H1 (cell line): ENCODE results near the gene OR2T6. TPM values are rescaled to one million over a fixed set of nuclear protein-coding genes. Genes with fewer than 3 reads are reported as not detected.

Experiments used
- CTCF ChIA-PET: fragments of 300-600 bp; sonication (Branson Sonifier 250); formaldehyde crosslinking; loops from one replicate; lab custom pipeline; 2021; ENCODE audit not compliant: partially characterized antibody; lab: Charles Lee
- POLR2A ChIA-PET: fragments of 300-600 bp; sonication (Branson Sonifier 250); formaldehyde crosslinking; loops from one replicate; lab custom pipeline; 2021; ENCODE audit warnings: inconsistent platforms; ENCODE audit not compliant: partially characterized antibody; lab: Charles Lee
- DNase-seq, 2 experiments: peaks; one replicate each; pipeline versions ENCODE4 v3.0.0 to v3.0.0-alpha.2; 2010 to 2022; ENCODE audit warnings: low spot score in 2 of 2, low read depth in 1 of 2, mixed read lengths in 1 of 2
- FAIRE-seq: peaks from 2 replicates; lab custom pipeline; 2011; peaks lifted over from hg19 to GRCh38; lab: Jason Lieb, UNC
- H2AFZ ChIP-seq: 2 replicates; pipeline ENCODE4 v1.8.1; 2012; ENCODE audit warnings: low read length, inconsistent platforms
- H2AK5ac ChIP-seq: 2 replicates; pipeline ENCODE4 v1.6.1; 2013; ENCODE audit warnings: low read depth, low read length
- H2BK120ac ChIP-seq: replicated peaks from 2 replicates; pipeline ENCODE3; 2013; ENCODE audit warnings: low read depth, low read length, inconsistent platforms
- H2BK12ac ChIP-seq: 2 replicates; pipeline ENCODE4 v1.6.1; 2013; ENCODE audit warnings: low read depth, low read length
- H2BK15ac ChIP-seq: 2 replicates; pipeline ENCODE4 v1.6.1; 2013; ENCODE audit warnings: low read length
- H2BK20ac ChIP-seq: 2 replicates; pipeline ENCODE4 v1.6.1; 2013; ENCODE audit warnings: low read length
- H2BK5ac ChIP-seq: 2 replicates; pipeline ENCODE4 v1.6.1; 2013; ENCODE audit warnings: low read depth, low read length
- H3K14ac ChIP-seq: 2 replicates; pipeline ENCODE4 v1.6.1; 2013; ENCODE audit warnings: inconsistent platforms; ENCODE audit not compliant: insufficient read length
- H3K18ac ChIP-seq: 2 replicates; pipeline ENCODE4 v1.6.1; 2013; ENCODE audit warnings: low read length; ENCODE audit errors: extremely low read depth
- H3K23ac ChIP-seq: 2 replicates; pipeline ENCODE4 v1.6.1; 2013; ENCODE audit warnings: inconsistent platforms; ENCODE audit not compliant: insufficient read length
- H3K23me2 ChIP-seq: 2 replicates; pipeline ENCODE4 v1.6.1; 2013; ENCODE audit warnings: low read depth, low read length
- H3K27ac ChIP-seq: 2 replicates; pipeline ENCODE4 v1.6.1; 2011; ENCODE audit warnings: low read depth, low read length, inconsistent platforms
- H3K27me3 ChIP-seq, 4 experiments: replicated peaks in 1 of 4; 1 replicate in 1 of 4; 2 replicates in 3 of 4; pipeline versions ENCODE4 v1.6.1 to v1.8.1; 2011 to 2013; ENCODE audit warnings: low read length in 3 of 4, mild to moderate bottlenecking in 3 of 4, inconsistent platforms in 2 of 4, mixed read lengths in 2 of 4, moderate library complexity in 1 of 4; ENCODE audit not compliant: control insufficient read depth in 3 of 4, insufficient read depth in 3 of 4; ENCODE audit errors: extremely low read depth in 1 of 4
- H3K36me3 ChIP-seq, 4 experiments: 2 replicates each; pipeline versions ENCODE4 v1.6.1 to v1.8.1; 2011 to 2013; ENCODE audit warnings: mild to moderate bottlenecking in 4 of 4, low read length in 3 of 4, moderate library complexity in 2 of 4, control low read depth in 1 of 4, inconsistent platforms in 1 of 4; ENCODE audit not compliant: insufficient read depth in 4 of 4, control insufficient read depth in 2 of 4
- H3K4ac ChIP-seq: replicated peaks from 2 replicates; pipeline ENCODE3; 2013; ENCODE audit warnings: low read length, low read depth, mixed read lengths, inconsistent platforms; ENCODE audit not compliant: insufficient read length
- H3K4me1 ChIP-seq, 4 experiments: replicated peaks in 1 of 4; 1 replicate in 1 of 4; 2 replicates in 3 of 4; pipeline versions ENCODE4 v1.6.1 to v1.8.1; 2011 to 2013; ENCODE audit warnings: low read length in 3 of 4, inconsistent platforms in 2 of 4, mixed read lengths in 1 of 4; ENCODE audit not compliant: insufficient read depth in 4 of 4, control insufficient read depth in 3 of 4
- H3K4me2 ChIP-seq, 2 experiments: 2 replicates each; pipeline versions ENCODE4 v1.6.1 to v1.8.1; 2011 to 2013; ENCODE audit warnings: low read depth in 2 of 2, low read length in 2 of 2, control low read depth in 1 of 2, inconsistent platforms in 1 of 2, mild to moderate bottlenecking in 1 of 2; ENCODE audit not compliant: insufficient read depth in 1 of 2
- H3K4me3 ChIP-seq, 4 experiments: fragments of 200-600, 300-600 bp in 1 of 4; sonication (generic), shearing (Covaris generic), sonication (Bioruptor Twin) in 1 of 4; 2 replicates each; pipeline versions ENCODE4 v1.5.1 to v1.8.1; 2011 to 2016; ENCODE audit warnings: low read length in 4 of 4, low read depth in 3 of 4, control low read depth in 2 of 4, inconsistent platforms in 2 of 4, mild to moderate bottlenecking in 2 of 4, mixed read lengths in 1 of 4, moderate library complexity in 1 of 4; ENCODE audit not compliant: insufficient read depth in 2 of 4; ENCODE audit errors: extremely low read depth in 1 of 4
- H3K56ac ChIP-seq: replicated peaks from 2 replicates; pipeline ENCODE3; 2013; ENCODE audit warnings: low read depth, mild to moderate bottlenecking, mixed read lengths, low read length, inconsistent platforms; ENCODE audit not compliant: insufficient read length
- H3K79me1 ChIP-seq: 2 replicates; pipeline ENCODE4 v1.6.1; 2013; ENCODE audit warnings: low read depth, low read length, control low read depth
- H3K79me2 ChIP-seq, 2 experiments: 2 replicates each; pipeline versions ENCODE4 v1.6.1 to v1.8.1; 2012 to 2013; ENCODE audit warnings: low read length in 2 of 2, mild to moderate bottlenecking in 2 of 2, inconsistent platforms in 1 of 2; ENCODE audit not compliant: insufficient read depth in 2 of 2, control insufficient read depth in 1 of 2
- H3K9ac ChIP-seq, 4 experiments: replicated peaks in 1 of 4; 1 replicate in 1 of 4; 2 replicates in 3 of 4; pipeline versions ENCODE4 v1.6.1 to v1.8.1; 2011 to 2013; ENCODE audit warnings: low read depth in 3 of 4, low read length in 3 of 4, control low read depth in 2 of 4, mild to moderate bottlenecking in 2 of 4, moderate library complexity in 2 of 4, inconsistent platforms in 1 of 4; ENCODE audit errors: extremely low read depth in 1 of 4
- H3K9me3 ChIP-seq, 2 experiments: 2 replicates each; pipeline versions ENCODE4 v1.6.1 to v1.8.1; 2012 to 2013; ENCODE audit warnings: mild to moderate bottlenecking in 2 of 2, moderate library complexity in 2 of 2, control low read depth in 1 of 2, inconsistent platforms in 1 of 2, low read depth in 1 of 2, low read length in 1 of 2, mixed read lengths in 1 of 2; ENCODE audit not compliant: insufficient read depth in 2 of 2
- H4K20me1 ChIP-seq, 2 experiments: replicated peaks in 1 of 2; 2 replicates each; pipeline versions ENCODE3 to v1.8.1; 2011 to 2013; ENCODE audit warnings: inconsistent platforms in 2 of 2, low read length in 2 of 2, mild to moderate bottlenecking in 1 of 2; ENCODE audit not compliant: insufficient read depth in 2 of 2, control insufficient read depth in 1 of 2
- H4K5ac ChIP-seq: 2 replicates; pipeline ENCODE4 v1.6.1; 2013; ENCODE audit warnings: low read length, low read depth, mixed read lengths, inconsistent platforms; ENCODE audit not compliant: insufficient read length
- H4K8ac ChIP-seq: 2 replicates; pipeline ENCODE4 v1.8.0; 2013; ENCODE audit warnings: mild to moderate bottlenecking, moderate library complexity, low read length, inconsistent platforms; ENCODE audit not compliant: insufficient read depth; ENCODE audit errors: extremely low read depth
- H4K91ac ChIP-seq: replicated peaks from 2 replicates; pipeline ENCODE3; 2013; ENCODE audit warnings: low read length, mixed read lengths, inconsistent platforms; ENCODE audit not compliant: insufficient read length
- HDAC2 ChIP-seq, 2 experiments: fragments of 300-600 bp in 1 of 2; sonication (generic) in 1 of 2; IDR thresholded peaks; 2 replicates each; pipeline ENCODE4 v1.6.1; 2011 to 2012; ENCODE audit warnings: low read depth in 2 of 2, low read length in 2 of 2, mild to moderate bottlenecking in 2 of 2, moderate library complexity in 2 of 2, borderline replicate concordance in 1 of 2, inconsistent platforms in 1 of 2
- MAFK ChIP-seq: IDR thresholded peaks from 2 replicates; pipeline ENCODE4 v1.6.1; 2012; ENCODE audit warnings: low read depth, mild to moderate bottlenecking, improper control_type of control experiment, low read length
- RBBP5 ChIP-seq: IDR thresholded peaks from 2 replicates; pipeline ENCODE4 v1.7.1; 2012; ENCODE audit warnings: low read depth, mild to moderate bottlenecking, inconsistent platforms, low read length, moderate library complexity, borderline replicate concordance
- SP4 ChIP-seq: IDR thresholded peaks from 2 replicates; pipeline ENCODE4 v1.6.1; 2012; ENCODE audit warnings: low read length, inconsistent platforms
- polyA plus RNA-seq, 7 experiments: library from polyadenylated mRNA; depleted of rRNA in 3 of 7; stranded (reverse) in 5 of 7; unstranded in 2 of 7; fragments of >200 nt in 5 of 7; fragments of 200-250 nt in 2 of 7; gene quantifications; 1 replicate in 5 of 7; 2 replicates in 1 of 7; 4 replicates in 1 of 7; pipeline versions ENCODE4 v1.2.1 to v1.2.3, GENCODE V29; 2011 to 2013; ENCODE audit warnings: missing spikeins in 2 of 7, mixed read lengths in 2 of 7
- total RNA-seq: library from RNA; stranded (reverse); fragmentation: NEBNext Ultra II Directional; extraction: Animal tissue kit (Norgen Biotek cat#: 25700); gene quantifications from 2 replicates; pipeline ENCODE4 v1.2.1, GENCODE V29; 2021
- TF ChIP-seq, protein P1 (sequence below): IDR thresholded peaks from 2 replicates; pipeline ENCODE4 v1.6.1; 2011; ENCODE audit warnings: low read depth, mild to moderate bottlenecking, low read length; ENCODE audit not compliant: insufficient read depth

OR2T6 gene
- total and polyA plus RNA-seq, 2 of the 8 experiments (the other 6 are each of a cell fraction or from before 2014, with no cell fraction given): not detected

- Histone ChIP-seq H3K4me1 (no peaks in the 10 kb centered on the region), H2AK5ac (no peak overlapping the region), H2BK12ac (no peak overlapping the region), H4K8ac (no peak overlapping the region), H3K56ac (no peak overlapping the region), H2BK5ac (no peak overlapping the region), H3K4me2 (no peak overlapping the region), H3K27me3 (no peaks in the 10 kb centered on the region), H3K79me1 (no peaks in the 10 kb centered on the region), H3K23me2 (no peaks in the 10 kb centered on the region), H4K5ac (no peak overlapping the region), H3K4ac (no peak overlapping the region), H2BK20ac (no peak overlapping the region), H3K14ac (no peak overlapping the region), H2BK15ac (no peak overlapping the region), H3K79me2 (no peaks in the 10 kb centered on the region), H3K9me3 (peaks cover 53 to 60% of the 10 kb centered on the region in 2 experiments), H4K91ac (no peak overlapping the region), H3K4me3 (no peak overlapping the region), H3K36me3 (no peaks in the 10 kb centered on the region), H3K23ac (no peak overlapping the region), H4K20me1 (no peaks in the 10 kb centered on the region), H2AFZ (no peak overlapping the region), H3K9ac (no peak overlapping the region), H3K18ac (no peak overlapping the region), H2BK120ac (no peak overlapping the region), H3K27ac (no peak overlapping the region)
- POLR2A ChIA-PET: no interaction called here
- TF ChIP-seq HDAC2 (IDR thresholded peaks at IDR 0.05; ENCODE audit: borderline replicate concordance in 1 of 2, low read depth in 2 of 2, low read length in 2 of 2): no peak
- TF ChIP-seq, protein P1, sequence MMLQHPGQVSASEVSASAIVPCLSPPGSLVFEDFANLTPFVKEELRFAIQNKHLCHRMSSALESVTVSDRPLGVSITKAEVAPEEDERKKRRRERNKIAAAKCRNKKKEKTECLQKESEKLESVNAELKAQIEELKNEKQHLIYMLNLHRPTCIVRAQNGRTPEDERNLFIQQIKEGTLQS: no peak
- no peak for TF ChIP-seq RBBP5
- TF ChIP-seq SP4: no peak
- no peak for TF ChIP-seq MAFK
- DNase-seq: no peak
- FAIRE-seq: no peak
- CTCF ChIA-PET: no interaction called here
Observed at GRCh38 chr1:248366609-248367008, 8.9 kb upstream of the OR2T6 start.
